T1000 (cell line): ENCODE data around the gene ENHO.

Source experiments
- DNase-seq: peaks from one replicate; lab custom pipeline; 2025; ENCODE audit warnings: mixed read lengths; lab: John Stamatoyannopoulos, UW

ENHO gene

GRCh38 chr9:34475097-34475496, 47.7 kb downstream of the ENHO start:
- no peak for DNase-seq
